Measurements from ENCODE around the gene CTSG.
A peak's percentile ranks its signal among the peaks of the same experiment; 100 is the strongest.
"Not testable (repeated sequence)": the region's sequence is repeated elsewhere in the genome, so short reads cannot be mapped to it uniquely, and the experiment has no call there.

The CTSG gene, protein sequence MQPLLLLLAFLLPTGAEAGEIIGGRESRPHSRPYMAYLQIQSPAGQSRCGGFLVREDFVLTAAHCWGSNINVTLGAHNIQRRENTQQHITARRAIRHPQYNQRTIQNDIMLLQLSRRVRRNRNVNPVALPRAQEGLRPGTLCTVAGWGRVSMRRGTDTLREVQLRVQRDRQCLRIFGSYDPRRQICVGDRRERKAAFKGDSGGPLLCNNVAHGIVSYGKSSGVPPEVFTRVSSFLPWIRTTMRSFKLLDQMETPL

DNA sequence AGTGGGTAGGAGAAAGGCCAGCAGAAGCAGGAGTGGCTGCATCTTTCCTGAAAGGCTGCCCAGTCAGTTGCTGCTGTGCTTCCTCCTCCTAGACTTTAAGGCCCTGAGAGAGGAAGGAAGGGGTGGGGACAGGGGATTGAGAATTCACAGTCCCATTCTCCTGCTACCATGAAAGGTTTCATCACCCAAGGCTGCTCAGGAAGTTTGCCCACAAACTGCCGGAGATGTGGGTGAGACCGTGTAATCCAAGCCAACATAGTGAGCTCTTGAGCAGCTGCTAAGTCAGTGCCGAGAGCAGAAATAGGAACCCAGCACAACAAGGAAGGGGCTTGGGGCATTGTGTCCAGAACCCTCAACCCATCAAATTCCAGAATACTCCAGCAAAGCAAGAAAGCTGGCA, at the start of gene CTSG:
Gene CTSG (minus strand): TSS at position 69 of the 400 bp plus-strand sequence. CDS start 27 bp downstream, at position 42.
- no peak for DNase-seq

DNA sequence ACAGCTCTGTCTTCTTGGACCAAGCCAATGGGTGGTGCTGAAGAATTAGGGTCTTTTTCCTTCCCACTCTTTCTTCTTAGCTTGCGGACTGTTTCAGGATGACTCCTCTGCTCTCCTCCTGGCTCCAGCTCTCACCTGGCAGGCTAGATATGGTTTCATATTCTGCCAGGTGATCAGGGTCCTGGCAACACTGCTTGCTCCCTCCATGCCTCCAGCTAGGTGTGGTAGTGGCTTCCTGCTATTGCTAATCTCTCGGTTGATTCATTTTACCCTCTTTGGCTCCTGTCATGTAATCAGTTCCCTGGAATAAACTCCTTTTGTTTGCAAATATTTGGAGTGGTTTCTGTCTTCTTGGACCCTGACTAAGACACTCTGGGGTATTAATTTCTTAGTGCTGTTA, 37.7 kb upstream of the CTSG start:
- DNase-seq = no peak

DNA sequence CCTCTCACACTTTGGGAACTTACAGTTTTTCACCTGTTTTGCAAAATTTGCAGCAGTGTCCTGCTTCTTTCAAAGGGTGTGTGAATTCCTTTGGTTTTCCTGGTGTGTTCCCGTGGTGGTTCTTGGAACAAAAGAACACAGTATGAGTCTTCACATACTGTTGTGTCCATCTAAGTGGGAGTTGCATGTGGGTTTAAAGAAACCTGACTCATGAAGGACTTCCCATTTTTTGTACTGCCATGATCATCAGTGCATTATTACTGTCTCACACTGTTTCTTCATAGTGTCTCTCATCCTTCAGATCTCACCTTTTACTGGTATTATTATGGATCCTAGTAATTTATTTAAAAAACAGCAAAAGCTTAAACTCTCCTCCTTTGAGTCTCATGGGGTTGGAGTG, 37.2 kb upstream of the CTSG start:
- DNase-seq = no peak

DNA sequence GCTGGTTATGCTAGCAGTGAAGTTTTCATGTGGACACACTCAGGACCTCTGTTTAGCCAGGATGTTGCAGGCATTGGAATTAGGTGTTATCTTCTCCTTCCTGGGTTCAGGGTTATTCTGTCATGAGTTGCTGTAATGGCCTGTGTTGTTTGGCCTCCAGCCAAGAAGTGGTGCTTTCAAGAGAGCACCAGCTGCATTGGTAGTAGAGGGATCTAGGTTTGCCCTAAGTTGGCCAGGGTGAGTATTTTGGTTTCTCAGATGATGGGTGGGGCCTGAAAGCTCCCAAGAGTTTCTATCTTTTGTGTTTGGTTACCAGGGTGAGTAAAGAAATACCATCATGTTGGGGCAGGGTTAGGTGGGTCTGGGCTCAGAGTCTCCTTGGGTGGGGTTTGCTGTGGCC, 36.1 kb upstream of the CTSG start:
- DNase-seq = no peak

DNA sequence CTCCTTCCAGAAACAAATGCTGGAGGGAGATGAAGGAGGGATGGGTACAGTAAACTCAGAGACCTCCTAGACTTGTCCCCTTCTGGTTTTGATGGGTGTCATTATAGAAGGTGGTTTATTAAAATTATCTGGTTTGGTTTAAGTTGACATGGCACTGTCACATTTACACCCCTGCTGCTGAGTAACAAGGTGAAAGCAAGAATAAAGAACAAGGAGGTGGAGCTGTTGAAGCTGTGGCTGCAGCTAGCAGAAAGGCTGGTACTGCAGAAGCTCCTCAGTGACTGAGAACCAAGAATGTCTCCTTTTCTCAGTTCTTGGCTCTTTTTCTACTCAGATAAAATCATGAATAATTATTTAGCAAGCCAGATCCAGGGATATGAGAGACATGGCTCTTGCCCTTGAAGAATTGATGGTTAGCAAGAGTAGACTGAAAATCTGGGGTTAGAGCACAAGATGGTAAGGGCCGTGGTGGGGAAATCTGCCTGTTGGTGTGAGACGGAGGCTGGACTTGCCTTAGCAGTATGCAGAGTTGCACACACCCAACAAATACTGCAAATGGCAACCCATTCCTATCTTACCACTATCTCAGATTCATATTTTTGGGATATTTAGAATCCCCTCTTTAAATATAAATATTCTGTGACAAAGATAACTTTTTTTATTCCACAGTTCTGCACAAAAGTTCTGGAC, 33.8 kb upstream of the CTSG start, which contains the start of gene GZMH:
Gene GZMH (minus strand): TSS at position 31 of the 690 bp plus-strand sequence. CDS start 72 bp downstream, outside the sequence.
- DNase-seq = no peak

DNA sequence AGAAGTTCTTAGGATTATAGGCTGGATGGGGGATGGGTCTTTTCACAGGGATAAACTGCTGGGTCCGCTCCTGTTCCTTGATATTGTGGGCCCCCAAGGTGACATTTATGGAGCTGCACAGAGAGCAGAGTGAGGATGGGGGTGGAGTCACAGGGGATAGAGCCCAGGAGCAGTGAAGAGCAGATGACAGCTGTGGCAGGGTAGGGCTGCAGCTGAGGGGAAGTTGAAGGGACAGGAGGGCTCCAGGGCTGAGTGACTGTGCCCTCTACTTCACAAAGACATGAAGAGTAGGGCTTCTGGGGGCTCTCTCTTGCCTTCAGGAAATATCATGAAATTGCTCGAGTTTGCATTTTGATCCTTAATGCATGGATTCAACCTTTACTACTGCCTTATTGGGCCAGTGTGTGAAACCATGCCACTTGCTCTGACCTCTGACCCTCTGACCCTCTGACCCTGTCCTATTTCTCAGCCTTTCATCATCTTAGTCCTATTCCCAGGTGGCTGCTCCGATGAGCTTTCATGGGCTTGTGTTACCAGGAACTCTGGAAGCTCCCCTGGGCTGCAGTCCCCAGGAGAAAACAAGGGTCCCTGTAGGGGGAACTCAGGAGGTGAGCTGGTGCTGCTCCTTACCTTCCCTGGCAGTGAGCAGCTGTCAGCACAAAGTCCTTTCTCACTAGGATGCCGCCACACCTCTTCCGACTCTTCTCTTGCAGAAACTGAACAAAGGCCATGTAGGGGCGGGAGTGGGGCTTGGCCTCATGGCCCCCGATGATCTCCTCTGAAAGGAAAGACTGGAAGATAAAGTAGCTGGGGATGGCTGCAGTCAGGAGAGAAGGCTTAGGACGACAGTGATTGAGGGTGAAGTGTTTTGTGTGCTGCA, 31.8 kb upstream of the CTSG start:
- DNase-seq = no peak

DNA sequence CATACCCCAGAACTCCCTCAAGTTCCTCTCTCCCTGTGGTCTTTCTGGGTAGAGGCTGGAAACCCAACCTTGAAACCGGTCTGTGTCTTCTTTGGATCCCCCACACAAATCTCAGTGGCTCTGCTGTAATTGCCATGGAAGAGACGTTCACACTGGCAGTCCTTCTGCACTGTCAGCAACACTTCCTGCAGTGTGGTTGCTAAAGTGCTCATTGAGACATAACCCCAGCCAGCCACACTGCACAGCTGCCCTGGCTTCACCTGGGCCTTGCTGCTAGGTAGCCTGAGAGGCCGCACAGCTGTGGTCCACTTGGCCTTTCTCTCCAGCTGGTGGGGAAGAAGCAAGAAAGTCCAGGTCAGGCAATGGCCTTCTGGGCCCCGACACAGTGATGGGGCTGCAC, 31.0 kb upstream of the CTSG start:
- DNase-seq = no peak

DNA sequence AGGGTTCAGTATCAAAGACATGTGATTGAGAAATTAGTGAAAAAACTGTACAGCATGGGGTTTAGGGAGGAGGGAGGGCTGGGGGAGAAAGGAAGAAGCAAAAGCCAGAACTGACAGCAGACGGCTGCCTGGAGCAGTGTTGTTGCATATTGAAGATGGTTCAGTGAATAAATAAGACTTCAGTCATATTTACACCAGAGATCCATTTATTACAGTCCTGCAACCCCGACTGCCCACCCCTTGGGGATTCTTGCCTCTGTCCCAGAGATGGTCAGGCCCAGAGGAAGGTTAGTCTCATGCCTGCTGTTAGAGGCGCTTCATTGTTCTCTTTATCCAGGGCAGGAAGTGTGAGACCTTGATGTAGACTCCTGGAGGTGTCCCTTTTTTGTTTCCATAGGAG, 30.2 kb upstream of the CTSG start:
- no peak for DNase-seq

DNA sequence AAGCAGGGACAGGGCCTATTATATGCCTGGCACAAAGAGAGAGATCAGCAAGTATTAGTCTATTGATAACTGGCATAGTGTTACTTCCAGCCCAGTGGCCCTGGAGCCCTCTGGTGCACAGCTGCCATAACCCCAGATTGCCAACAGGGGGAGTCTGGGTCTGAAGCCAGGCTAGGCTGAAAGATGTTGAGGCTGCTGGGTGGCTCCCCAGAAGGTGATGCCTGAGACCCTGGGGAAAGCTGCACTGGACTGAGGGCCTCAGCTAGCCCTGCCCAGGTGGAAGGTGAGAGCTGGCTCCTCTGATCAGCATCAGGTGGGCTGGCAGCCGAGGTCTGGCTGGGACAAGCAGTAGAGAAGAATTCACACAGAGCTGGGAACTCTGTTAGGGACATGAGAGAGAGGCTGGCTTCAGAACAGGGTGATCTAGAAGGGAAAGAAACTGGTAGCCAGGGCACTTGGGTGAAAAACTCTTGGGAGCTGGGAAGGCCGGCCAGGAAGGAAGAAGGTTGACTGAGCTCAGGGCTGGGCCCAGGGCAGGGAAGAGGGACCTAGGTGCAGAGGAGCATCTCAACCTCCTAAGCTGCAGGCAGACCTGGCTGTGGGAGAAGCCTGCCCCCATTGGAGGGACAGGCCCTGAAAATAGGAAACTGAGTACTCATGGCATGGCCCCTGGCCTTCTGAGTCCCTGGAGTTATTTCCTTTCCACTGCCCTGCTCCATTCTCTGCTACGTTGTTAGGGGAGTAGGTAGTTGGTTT, 29.6 kb upstream of the CTSG start:
- DNase-seq = peak; percentile 61

DNA sequence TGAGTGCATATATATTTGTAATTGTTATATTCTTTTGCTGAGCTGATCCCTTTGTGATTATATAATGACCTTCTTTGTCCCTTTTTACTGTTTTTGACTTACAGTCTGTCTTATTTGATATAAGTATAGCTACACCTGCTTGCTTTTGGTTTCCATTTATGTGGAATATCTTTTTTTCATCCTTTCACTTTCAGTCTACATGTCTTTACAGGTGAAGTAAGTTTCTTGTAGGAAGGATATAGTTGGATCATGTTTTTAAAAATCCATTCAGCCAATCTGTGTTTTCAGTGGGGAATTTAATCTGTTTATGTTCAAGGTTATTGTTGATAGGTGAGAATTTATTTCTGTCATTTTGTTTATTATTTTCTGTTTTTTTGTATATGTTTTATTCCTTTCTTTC, 21.4 kb upstream of the CTSG start:
- no peak for DNase-seq

DNA sequence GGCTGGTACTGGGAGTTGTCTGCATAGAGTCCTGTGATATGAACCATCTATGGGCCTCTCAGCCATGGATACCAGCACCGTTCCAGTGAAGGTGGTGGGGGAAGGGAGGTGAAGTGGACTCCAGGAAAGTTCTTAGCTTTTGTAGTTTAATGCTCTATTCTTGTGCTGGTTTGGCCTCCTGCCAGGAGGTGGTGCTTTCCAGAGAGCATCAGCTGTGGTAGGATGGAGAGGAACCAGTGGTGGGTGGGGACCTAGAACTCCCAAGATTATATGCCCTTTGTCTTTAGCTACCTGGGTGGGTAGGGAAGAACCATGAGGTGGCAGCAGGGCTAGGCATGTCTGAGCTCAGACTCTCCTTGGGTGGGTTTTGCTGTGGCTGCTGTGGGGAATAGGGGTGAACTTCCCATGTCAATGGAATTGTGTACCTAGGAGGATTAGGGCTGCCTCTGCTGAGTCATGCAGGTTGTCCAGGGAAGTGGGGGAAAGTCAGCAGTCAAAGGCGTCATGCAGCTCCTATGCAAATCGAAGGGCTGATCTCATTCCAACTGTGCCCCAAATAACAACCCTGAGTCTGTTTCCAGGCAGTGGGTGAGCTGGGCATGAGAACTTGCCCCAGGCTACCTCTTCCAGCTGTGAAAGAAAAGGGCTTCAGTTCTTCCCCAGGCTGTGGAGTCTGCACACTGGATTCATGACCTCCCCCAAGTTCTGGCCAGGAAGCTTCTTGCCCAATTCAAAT, 19.2 kb upstream of the CTSG start:
- no peak for DNase-seq

DNA sequence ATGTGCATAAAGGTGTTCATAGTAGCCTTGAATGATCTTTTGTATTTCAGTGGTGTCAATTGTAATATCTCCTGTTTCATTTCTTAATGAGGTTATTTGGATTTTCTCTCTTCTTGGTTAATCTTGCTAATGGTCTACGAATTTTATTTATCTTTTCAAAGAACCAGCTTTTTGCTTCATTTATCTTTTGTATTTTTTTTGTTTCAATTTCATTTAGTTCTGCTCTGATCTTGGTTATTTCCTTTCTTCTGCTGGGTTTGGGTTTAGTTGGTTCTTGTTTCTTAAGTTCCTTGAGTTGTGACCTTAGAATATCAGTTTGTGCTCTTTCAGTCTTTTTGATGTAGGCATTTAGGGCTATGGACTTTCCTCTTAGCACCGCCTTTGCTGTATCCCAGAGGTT, 15.0 kb upstream of the CTSG start:
- DNase-seq = not testable (repeated sequence)

DNA sequence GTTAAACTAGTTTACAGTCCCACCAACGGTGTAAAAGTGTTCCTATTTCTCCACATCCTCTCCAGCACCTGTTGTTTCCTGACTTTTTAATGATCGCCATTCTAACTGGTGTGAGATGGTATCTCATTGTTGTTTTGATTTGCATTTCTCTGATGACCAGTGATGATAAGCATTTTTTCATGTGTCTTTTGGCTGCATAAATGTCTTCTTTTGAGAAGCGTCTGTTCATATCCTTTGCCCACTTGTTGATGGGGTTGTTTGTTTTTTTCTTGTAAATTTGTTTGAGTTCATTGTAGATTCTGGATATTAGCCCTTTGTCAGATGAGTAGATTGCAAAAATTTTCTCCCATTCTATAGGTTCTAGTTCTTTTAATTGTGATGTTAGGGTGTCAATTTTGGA, 8.4 kb upstream of the CTSG start:
- not testable (repeated sequence) for DNase-seq

DNA sequence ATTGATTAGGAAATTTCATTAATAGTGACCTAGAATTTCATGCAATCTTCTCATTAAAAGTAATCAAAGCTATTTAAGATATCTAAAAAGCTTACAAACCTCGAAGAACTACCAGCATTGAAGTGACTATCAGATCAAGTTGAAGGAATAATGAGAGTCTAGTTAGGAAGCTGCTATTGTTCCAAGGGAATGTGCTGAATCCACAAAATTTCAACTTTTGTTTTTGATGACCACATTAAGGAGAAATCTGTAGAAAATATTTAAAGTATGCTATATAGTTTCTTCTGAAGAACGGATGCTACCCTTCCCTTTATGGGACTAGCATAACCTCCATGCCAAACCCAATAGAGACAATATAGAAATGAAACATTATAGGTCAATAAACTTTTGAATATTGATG, 2.5 kb upstream of the CTSG start:
- no peak for DNase-seq

DNA sequence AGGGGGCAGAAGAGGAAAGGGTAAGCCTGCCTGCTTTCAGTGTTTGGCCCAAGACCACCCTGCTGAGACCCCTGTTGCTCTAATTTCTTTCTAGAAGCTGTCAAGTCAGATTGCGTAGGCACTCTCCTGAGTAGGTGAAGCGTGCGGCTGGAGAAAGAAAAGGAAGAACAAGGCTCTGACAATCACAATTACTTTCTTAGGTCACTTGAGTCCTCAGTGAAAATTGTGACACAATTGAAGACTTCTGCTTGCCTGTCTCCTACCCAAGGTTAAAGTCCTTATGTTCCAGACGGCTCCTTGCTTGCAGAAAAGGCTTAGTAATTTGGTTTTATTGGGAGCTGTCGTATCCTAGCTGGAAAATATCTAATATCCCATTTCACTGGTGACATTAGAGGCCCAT, 721 bp upstream of the CTSG start:
- no peak for DNase-seq

DNA sequence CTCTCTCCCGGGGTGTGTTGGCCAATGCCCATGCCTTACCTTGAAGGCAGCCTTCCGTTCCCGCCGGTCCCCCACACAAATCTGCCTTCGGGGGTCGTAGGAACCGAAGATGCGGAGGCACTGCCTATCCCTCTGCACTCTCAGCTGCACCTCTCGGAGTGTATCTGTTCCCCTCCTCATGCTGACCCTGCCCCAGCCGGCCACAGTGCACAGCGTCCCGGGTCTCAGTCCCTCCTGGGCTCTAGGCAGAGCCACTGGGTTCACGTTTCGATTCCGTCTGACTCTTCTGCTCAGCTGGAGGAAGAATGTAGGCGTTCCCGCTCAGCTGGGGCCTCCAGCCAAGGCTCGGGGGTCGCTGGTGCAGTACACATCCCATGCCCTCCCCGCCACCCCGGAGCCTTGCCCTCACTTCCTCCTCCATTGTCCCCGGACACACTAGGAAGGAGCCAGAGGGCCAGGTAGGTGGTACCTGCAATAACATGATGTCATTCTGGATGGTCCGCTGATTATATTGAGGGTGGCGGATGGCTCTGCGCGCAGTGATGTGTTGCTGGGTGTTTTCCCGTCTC, 1.8 kb downstream of the CTSG start:
- DNase-seq = no peak

DNA sequence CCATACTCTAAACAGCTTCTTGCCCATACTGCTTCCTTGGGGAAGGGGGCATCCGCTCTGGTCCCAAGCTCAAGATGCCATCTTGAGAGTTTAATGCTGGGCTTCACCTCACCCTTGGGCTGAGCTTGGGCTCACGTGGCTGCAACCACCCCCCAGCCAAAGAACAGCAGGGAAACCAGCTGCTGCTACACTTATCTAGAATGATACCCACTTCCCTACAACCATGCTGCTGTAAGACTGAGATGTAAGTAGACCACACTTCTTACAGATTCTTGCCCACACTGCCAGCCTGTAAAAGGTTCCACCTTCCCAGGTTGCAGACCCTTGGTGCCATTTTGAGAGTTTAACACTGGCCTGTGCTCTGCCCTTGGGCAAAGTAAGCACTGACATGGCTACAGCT, 9.7 kb downstream of the CTSG start:
- no peak for DNase-seq

DNA sequence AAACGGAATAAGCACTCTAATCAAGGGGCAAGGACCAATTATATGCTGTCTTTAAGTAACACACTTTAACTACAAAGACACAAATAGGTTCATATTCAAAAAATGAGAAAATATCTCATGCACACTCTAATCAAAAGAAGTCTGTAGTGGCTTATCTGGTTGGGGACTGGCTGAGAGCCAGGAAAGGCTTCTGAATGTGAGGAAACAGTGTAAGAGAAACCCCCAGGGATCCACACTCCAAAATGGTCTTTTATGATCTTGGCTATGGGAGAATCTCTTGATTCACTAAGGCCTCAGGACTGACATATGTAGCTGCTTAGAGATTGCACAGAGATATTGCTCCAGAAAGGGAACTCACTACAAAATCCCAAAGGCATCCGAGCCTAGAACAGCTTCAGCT, 10.3 kb downstream of the CTSG start:
- no peak for DNase-seq

DNA sequence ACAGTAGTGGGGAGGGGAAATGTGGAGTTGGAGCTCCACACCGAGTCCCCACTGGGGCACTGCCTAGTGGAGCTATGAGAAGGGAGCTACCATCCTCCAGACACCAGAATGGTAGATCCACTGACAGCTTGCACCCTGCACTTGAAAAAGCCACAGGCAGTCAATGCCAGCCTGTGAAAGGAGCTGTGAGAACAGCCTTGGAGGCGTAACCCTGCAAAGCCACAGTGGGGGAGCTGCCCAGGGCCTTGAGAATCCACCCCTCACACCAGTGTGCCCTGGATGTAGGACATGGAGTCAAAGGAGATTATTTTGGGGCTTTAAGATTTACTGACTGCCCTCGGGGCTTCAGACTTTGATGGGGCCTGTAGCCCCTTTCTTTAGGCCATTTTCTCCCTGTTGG, 12.5 kb downstream of the CTSG start:
- no peak for DNase-seq

DNA sequence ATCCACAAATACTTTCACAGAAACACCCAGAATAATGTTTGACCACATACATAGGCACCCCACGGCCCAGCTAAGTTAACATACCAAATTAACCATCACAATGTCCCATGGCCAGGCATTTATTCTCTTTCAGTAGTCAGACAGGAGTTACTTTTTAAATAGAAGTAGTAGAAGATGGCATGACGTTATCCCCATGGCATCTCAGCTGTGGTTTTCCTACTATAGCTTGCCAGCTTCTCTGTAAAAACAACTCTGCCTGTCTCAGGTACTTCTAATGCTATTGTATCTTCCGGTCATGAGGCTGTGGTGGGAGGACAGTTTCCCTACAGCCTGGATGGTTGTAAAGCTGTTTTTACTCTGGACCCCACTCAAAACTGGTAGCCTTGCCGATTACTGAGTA, 19.3 kb downstream of the CTSG start:
- DNase-seq = no peak

DNA sequence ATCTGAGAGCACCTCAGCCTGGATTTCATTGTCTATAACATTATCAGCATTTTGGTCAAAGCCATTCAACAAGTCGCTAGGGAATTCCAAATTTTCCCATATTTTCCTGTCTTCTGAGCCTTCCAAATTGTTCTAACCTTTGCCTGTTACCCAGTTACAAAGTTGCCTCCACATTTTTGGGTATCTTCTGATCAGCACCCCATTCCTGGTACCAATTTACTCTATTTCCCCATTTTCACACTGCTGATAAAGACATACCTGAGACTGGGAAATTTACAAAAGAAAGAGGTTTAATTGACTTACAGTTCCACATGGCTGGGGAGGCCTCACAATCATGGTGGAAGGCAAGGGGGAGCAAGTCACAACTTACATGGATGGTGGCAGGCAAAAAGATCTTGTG, 27.0 kb downstream of the CTSG start:
- not testable (repeated sequence) for DNase-seq
